Fibroblast of lung (primary cell): ENCODE measurements around the gene UGT2B11.

Source experiments
- CTCF ChIP-seq, 2 donors: IDR thresholded peaks in 1 of 2; conservative IDR thresholded peaks in 1 of 2; 1 replicate in 1 of 2; 2 replicates in 1 of 2; pipeline ENCODE4 v1.5.1; 2011 to 2012; ENCODE audit warnings: low read length in 2 of 2, control low read depth in 1 of 2, inconsistent platforms in 1 of 2, low read depth in 1 of 2, mild to moderate bottlenecking in 1 of 2
- EZH2 ChIP-seq: IDR thresholded peaks from 2 replicates; pipeline ENCODE4 v1.5.1; 2012; ENCODE audit warnings: low read length, control low read depth, mild to moderate bottlenecking; ENCODE audit errors: missing control alignments

GRCh38 chr4:69239557-69240168 lies 25.1 kb upstream of the UGT2B11 start:
- TF ChIP-seq CTCF (conservative IDR thresholded peaks at IDR 0.05 in 1 of 2, IDR thresholded peaks at IDR 0.05 in 1 of 2; ENCODE audit: low read depth in 1 of 2, low read length in 2 of 2) (no peak), EZH2 (no peak)
